ENCODE measurements around the gene ZHX3.
A peak's percentile ranks its signal among the peaks of the same experiment; 100 is the strongest.
"Not testable (repeated sequence)": the region's sequence is repeated elsewhere in the genome, so short reads cannot be mapped to it uniquely, and the experiment has no call there.

The ZHX3 gene

GRCh38 chr20:41330343-41330720 lies 12.8 kb upstream of the ZHX3 start:
- no peak for DNase-seq

GRCh38 chr20:41329435-41330342 lies 12.2 kb upstream of the ZHX3 start:
- peak; percentile 82 for DNase-seq

GRCh38 chr20:41327178-41327577 lies 9.6 kb upstream of the ZHX3 start:
- no peak for DNase-seq

GRCh38 chr20:41320976-41321375 lies 3.4 kb upstream of the ZHX3 start:
- no peak for DNase-seq

GRCh38 chr20:41320441-41320840 lies 2.9 kb upstream of the ZHX3 start:
- DNase-seq, result no peak

GRCh38 chr20:41318271-41318649 lies 729 bp upstream of the ZHX3 start:
- no peak for DNase-seq

DNA sequence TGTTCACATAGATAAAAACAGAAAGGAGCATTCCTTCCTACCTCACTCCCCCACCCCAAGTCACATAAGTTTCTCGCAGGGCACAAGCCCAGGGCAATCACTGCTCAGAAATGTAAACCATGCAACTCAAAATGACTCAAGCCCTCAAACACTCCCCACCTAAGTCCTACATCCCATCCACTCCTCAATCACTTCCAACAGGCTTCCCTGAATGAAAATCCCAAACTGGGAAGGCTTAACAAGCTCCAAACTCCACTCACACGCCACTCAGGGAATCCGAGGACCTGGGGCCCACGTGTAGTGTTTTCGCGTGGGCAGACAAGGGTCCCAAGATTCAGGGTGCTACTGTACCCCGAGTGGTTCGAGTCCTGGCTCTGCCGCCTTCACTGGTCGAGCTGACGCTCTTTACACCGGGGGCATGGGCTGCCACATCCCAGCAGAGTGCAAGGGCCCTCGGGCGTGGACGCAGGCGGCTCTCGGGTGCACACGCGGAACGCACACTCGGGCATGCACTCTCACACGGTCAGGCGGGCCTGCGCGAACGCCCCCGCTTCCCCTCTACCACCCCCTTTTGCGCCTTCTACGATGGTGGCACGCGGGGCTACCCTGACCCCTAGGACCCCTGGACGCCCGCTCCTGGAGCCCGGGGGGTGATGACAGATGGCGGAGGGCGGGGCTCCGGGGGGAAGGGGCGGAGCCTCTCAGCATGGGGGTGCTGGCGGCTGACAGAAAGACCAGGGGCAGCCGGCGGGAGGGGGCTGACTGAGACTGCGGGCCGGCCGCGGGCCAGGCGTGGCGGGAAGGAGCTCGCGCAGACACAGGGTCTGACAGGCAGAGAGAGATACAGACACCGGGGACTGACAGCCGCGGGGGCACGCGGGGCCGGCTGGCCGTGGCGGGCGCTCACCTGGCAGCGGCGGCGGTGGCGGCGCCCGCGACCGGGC lies 657 bp downstream of the ZHX3 start:
- DNase-seq, result peak; percentile 85

DNA sequence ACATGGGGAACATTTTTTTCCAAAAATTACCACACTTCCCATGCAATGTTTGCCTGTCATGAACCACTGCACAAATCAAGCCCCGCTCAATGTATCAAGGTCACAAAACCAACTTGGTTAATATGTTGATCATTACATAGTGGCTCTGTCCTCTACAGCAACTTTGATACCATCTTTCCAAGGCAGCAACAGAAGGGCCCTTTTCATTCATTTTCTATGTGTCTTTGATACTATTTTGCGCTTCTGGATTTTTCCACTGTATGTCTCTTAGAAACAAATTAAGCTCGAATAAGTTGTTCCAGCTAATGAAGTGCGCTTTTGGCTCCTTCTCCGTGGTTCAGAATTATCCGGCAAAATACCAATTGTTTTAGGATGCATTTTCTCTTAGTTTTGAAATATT lies 1.5 kb downstream of the ZHX3 start:
- DNase-seq, result no peak

DNA sequence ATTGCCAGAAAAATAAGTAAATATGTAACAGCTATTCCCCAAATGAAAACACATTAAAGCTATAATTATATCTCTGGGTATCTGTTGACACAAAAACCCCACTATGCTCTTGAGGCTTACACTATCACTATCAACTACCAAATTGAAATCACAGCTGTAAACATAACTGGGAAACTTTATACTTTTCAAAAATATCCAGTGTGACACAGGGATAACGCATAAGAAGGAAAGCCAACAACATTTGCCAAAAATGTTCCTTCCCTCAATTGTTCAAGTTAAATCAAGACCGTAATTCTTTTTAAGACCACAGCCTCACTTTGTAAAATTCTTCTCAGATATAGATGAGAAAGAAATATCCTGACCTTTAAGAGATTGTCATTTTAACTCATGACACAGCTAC lies 3.1 kb downstream of the ZHX3 start:
- DNase-seq, result no peak

GRCh38 chr20:41312009-41312408 lies 5.5 kb downstream of the ZHX3 start:
- not testable (repeated sequence) for DNase-seq

DNA sequence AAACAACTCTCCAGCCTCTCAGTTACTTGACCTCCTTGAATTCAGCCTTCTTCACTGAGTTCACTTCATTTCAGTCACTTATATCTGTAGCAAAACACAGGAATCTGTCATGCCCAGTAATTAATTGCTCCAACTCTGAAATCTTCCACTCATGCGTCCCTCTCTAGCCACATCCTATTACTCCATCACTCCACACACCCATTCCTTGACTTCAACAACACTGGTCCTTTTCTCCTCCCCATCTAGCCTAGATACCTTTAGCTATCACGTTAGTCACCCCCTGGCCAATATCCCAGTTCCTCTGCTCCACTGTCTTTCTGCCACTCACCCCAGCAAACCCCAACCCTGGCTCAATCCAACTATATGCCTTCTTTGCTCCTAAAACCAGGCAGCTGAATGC lies 7.7 kb downstream of the ZHX3 start:
- no peak for DNase-seq

- no peak for DNase-seq
These were observed 8.7 kb downstream of the ZHX3 start for GRCh38 chr20:41308726-41309413.

GRCh38 chr20:41308290-41308711 lies 9.2 kb downstream of the ZHX3 start:
- DNase-seq, result no peak

GRCh38 chr20:41307021-41307420 lies 10.5 kb downstream of the ZHX3 start:
- no peak for DNase-seq

- DNase-seq, result no peak
These were observed 11.3 kb downstream of the ZHX3 start for GRCh38 chr20:41306061-41306727.

- DNase-seq, result no peak
These were observed 13.0 kb downstream of the ZHX3 start for GRCh38 chr20:41304424-41305079.

DNA sequence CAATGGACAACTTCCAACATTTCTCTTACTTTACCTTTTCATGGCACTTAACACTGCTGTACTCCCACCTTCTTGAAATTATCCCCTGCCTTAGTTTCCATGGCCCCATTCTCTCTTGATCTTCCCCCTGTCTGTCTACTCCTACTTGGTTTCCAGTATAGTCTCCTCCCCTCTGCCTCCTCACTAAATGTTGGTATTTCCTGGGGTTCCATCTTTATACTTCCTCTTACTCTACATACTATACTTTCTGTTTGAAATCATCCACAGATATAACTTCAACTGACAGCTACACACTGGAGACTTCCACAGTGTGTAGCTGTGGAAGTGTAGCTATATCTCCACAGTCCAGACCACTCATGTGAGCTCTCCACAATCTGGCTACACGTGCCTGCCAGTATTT lies 13.5 kb downstream of the ZHX3 start:
- no peak for DNase-seq

DNA sequence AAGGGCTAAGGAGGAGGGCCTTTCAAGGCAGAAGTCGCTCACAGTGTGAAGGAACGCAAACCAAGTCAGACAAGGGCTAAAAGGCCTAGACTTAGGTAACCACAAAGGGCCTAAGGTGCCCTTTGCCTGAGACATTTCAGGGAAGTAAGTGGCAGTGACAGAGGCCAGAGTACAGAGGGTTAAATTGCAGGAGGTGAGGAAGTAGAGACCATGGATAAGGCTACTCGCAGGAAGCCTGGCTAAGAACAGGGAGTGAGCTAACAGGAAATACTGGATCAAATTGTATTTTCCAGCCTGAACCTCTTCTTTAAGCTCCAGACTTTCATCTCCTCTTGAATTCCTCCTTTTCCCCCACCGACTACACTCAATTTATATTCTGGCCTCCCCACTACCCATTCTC lies 16.6 kb downstream of the ZHX3 start:
- DNase-seq, result no peak

DNA sequence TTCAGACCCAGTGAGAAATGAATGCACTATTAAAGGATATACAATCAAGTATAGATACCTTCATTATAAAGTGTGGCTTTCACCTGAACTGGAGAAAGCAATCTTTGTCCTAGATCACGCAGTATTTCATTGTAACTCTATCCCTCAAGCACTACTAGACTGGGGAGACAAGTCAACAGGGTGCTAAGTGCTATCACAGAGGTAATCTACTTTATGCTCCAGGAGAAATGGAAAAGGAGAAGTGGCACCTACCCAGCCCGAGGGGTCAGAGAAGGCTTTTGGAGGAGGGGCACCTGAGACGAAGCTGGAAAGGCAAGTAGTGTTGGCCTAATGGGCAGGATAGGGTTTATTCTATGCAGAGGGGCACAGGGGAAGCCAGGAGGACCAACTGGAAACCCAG lies 17.1 kb downstream of the ZHX3 start:
- DNase-seq, result no peak

DNA sequence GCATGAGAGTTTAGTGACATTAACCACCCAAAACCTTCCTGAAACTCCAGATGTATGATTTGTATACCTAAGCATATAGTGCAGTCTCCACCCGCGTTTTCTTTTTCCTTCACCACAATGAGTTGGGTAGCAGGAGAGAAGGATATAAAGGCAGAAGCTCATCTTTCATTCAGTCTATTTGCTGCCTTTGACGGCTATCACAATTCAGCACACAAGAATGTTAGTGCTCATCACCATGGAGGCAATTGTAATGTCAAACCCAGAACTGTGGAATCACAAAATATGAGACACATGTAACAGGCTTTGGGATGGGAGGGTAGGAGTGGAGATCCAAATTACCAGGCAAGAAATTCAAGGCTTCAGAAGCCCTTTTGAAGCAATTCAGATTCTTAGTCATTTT lies 17.6 kb downstream of the ZHX3 start:
- DNase-seq, result no peak

GRCh38 chr20:41293269-41294037 lies 24.1 kb downstream of the ZHX3 start:
- no peak for DNase-seq
